Endothelial cell of umbilical vein (primary cell): ENCODE results near the gene MGAT4B. TPM values are rescaled to one million over a fixed set of nuclear protein-coding genes. Genes with fewer than 3 reads are reported as not detected.

Experiments
- BruUV-seq: library from RNA; stranded (reverse); fragments of 400-500 nt; replicated peaks from 2 replicates; lab custom pipeline; 2021; lab: Mats Ljungman, UMichigan
- CTCF ChIA-PET: fragments of 300-600, 350-600 bp; sonication (Branson Sonifier 250); formaldehyde crosslinking; loops from one replicate; lab custom pipeline; 2021; ENCODE audit warnings: antibody characterized with exemption, inconsistent platforms; lab: Charles Lee
- POLR2A ChIA-PET: fragments of 300-600, 350-600 bp; sonication (Branson Sonifier 250); formaldehyde crosslinking; loops from one replicate; lab custom pipeline; 2021; ENCODE audit warnings: antibody characterized with exemption, inconsistent platforms; lab: Charles Lee
- DNase-seq: peaks from one replicate; pipeline ENCODE4 v3.0.0-alpha.2; 2011; ENCODE audit warnings: low read depth, low spot score
- FAIRE-seq: peaks from 2 replicates; lab custom pipeline; 2011; peaks lifted over from hg19 to GRCh38; lab: Jason Lieb, UNC
- H2AFZ ChIP-seq: 2 replicates; pipeline ENCODE4 v1.6.0; 2012; ENCODE audit warnings: low read depth, low read length, control low read depth, inconsistent platforms
- H3K27ac ChIP-seq: 2 replicates; pipeline ENCODE4 v1.5.1; 2011; ENCODE audit warnings: low read depth, mild to moderate bottlenecking, control low read depth, low read length, moderate library complexity; ENCODE audit not compliant: insufficient read depth
- H3K27me3 ChIP-seq, 2 experiments: 2 replicates each; pipeline versions ENCODE4 v1.6.0 to v1.6.1; 2011; ENCODE audit warnings: low read length in 2 of 2, mixed read lengths in 1 of 2; ENCODE audit not compliant: control insufficient read depth in 2 of 2, insufficient read depth in 2 of 2
- H3K36me3 ChIP-seq, 2 experiments: 2 replicates in 1 of 2; 3 replicates in 1 of 2; pipeline ENCODE4 v1.5.1; 2011; ENCODE audit warnings: low read length in 2 of 2, mild to moderate bottlenecking in 1 of 2, moderate library complexity in 1 of 2; ENCODE audit not compliant: control insufficient read depth in 2 of 2, insufficient read depth in 2 of 2; ENCODE audit errors: extremely low read depth in 1 of 2
- H3K4me1 ChIP-seq: 3 replicates; pipeline ENCODE4 v1.5.1; 2011; ENCODE audit warnings: mild to moderate bottlenecking, low read length; ENCODE audit not compliant: control insufficient read depth, insufficient read depth; ENCODE audit errors: extremely low read depth
- H3K4me2 ChIP-seq: 2 replicates; pipeline ENCODE4 v1.6.1; 2011; ENCODE audit warnings: low read length, control low read depth, mixed read lengths; ENCODE audit not compliant: insufficient read depth
- H3K4me3 ChIP-seq, 3 experiments: fragments of 200-600 bp in 1 of 3; sonication (generic), shearing (Covaris generic) in 1 of 3; replicated peaks in 1 of 3; 2 replicates each; pipeline ENCODE4 v1.5.1; 2011 to 2016; ENCODE audit warnings: control low read depth in 3 of 3, low read length in 3 of 3, mild to moderate bottlenecking in 2 of 3, inconsistent platforms in 1 of 3, low read depth in 1 of 3, moderate library complexity in 1 of 3; ENCODE audit not compliant: insufficient read depth in 1 of 3
- H3K79me2 ChIP-seq: 2 replicates; pipeline ENCODE4 v1.6.0; 2012; ENCODE audit warnings: low read length, inconsistent platforms; ENCODE audit not compliant: control insufficient read depth, insufficient read depth
- H3K9ac ChIP-seq: replicated peaks from 2 replicates; pipeline ENCODE3; 2011; ENCODE audit warnings: low read length, control low read depth; ENCODE audit not compliant: insufficient read depth; ENCODE audit errors: extremely low read depth
- H3K9me1 ChIP-seq: replicated peaks from 3 replicates; pipeline ENCODE4 v1.6.0; 2011; ENCODE audit warnings: mild to moderate bottlenecking, low read length; ENCODE audit not compliant: control insufficient read depth, insufficient read depth; ENCODE audit errors: extremely low read depth
- H3K9me3 ChIP-seq: replicated peaks from 2 replicates; pipeline ENCODE4 v1.5.1; 2012; ENCODE audit warnings: low read length, inconsistent platforms; ENCODE audit not compliant: control insufficient read depth, insufficient read depth
- H4K20me1 ChIP-seq: replicated peaks from 2 replicates; pipeline ENCODE3; 2011; ENCODE audit warnings: mild to moderate bottlenecking, low read length; ENCODE audit not compliant: control insufficient read depth, insufficient read depth; ENCODE audit errors: extremely low read depth
- CTCF ChIP-seq, 2 donors: IDR thresholded peaks; 1 replicate in 1 of 2; 2 replicates in 1 of 2; pipeline ENCODE4 v1.5.1; 2011; ENCODE audit warnings: low read length in 2 of 2, mild to moderate bottlenecking in 2 of 2, moderate library complexity in 2 of 2, control low read depth in 1 of 2, inconsistent platforms in 1 of 2, low read depth in 1 of 2; ENCODE audit not compliant: insufficient read depth in 1 of 2; ENCODE audit errors: extremely low read depth in 1 of 2
- EZH2 ChIP-seq: IDR thresholded peaks from 2 replicates; pipeline ENCODE4 v1.6.1; 2012; ENCODE audit warnings: borderline replicate concordance, low read depth, mild to moderate bottlenecking, moderate library complexity, low read length, inconsistent platforms; ENCODE audit not compliant: severe bottlenecking
- FOS ChIP-seq: IDR thresholded peaks from 2 replicates; pipeline ENCODE4 v1.6.1; 2011; ENCODE audit warnings: mild to moderate bottlenecking, low read length, moderate library complexity, borderline replicate concordance; ENCODE audit not compliant: insufficient read depth
- GATA2 ChIP-seq: IDR thresholded peaks from 2 replicates; pipeline ENCODE4 v1.7.0; 2011; ENCODE audit warnings: low read depth, mild to moderate bottlenecking, moderate library complexity, mixed read lengths, low read length; ENCODE audit not compliant: insufficient read length, insufficient read depth
- JUN ChIP-seq: IDR thresholded peaks from 2 replicates; pipeline ENCODE4 v1.6.1; 2011; ENCODE audit warnings: borderline replicate concordance, low read depth; ENCODE audit not compliant: insufficient read length, insufficient read depth
- MAX ChIP-seq: IDR thresholded peaks from 2 replicates; pipeline ENCODE4 v1.6.1; 2011; ENCODE audit not compliant: insufficient read depth, insufficient read length
- MYC ChIP-seq: IDR thresholded peaks from one replicate; pipeline ENCODE4 v1.6.1; 2011; ENCODE audit warnings: mild to moderate bottlenecking, low read depth, low read length
- POLR2A ChIP-seq: IDR thresholded peaks from 2 replicates; pipeline ENCODE4 v1.6.1; 2012; ENCODE audit warnings: low read depth, mild to moderate bottlenecking, control low read depth, low read length
- POLR2AphosphoS5 ChIP-seq: IDR thresholded peaks from 2 replicates; pipeline ENCODE4 v1.6.1; 2012; ENCODE audit warnings: low read depth, mild to moderate bottlenecking, control low read depth, low read length, moderate library complexity; ENCODE audit not compliant: insufficient read depth
- dilution Hi-C: fragments of 300-500 bp; cut with MboI; formaldehyde crosslinking; loops from one replicate; pipeline ENCODE4 v1.15.0; 2019; ENCODE audit warnings: low sequenced_read_pairs; ENCODE audit not compliant: extremely low pct_ligation_motif_present
- intact Hi-C: fragments of 100-400 bp; cut with micrococcal nuclease; formaldehyde crosslinking; loops from one replicate; pipeline ENCODE4 v1.10.0; 2022
- polyA plus RNA-seq, 4 experiments: library from polyadenylated mRNA; depleted of rRNA in 3 of 4; stranded (reverse) in 3 of 4; unstranded in 1 of 4; fragments of >200 nt; gene quantifications; 2 replicates each; pipeline versions ENCODE4 v1.2.1 to v1.2.3, GENCODE V29; 2011 to 2012; ENCODE audit warnings: missing spikeins in 1 of 4
- total RNA-seq: library from RNA; stranded (reverse); gene quantifications from 2 replicates; pipeline ENCODE4 v1.2.3, GENCODE V29; 2021

Gene MGAT4B
- total and polyA plus RNA-seq, 2 donors (not counting 3 experiments of a cell fraction or from before 2014, with no cell fraction given) = 243 TPM

- intact Hi-C loops (no loop called here), dilution Hi-C loops (no loop called here)
- Histone ChIP-seq H3K4me3 (no peak overlapping the region), H4K20me1 (peaks cover under 1% of the 10 kb centered on the region), H3K9me1 (no peaks in the 10 kb centered on the region), H3K9ac (no peak overlapping the region), H3K4me2 (no peak overlapping the region), H2AFZ (no peak overlapping the region), H3K9me3 (no peaks in the 10 kb centered on the region), H3K27ac (no peak overlapping the region), H3K27me3 (no peaks in the 10 kb centered on the region), H3K36me3 (peaks cover 0 to 4% of the 10 kb centered on the region in 2 experiments), H3K79me2 (peaks cover 64% of the 10 kb centered on the region), H3K4me1 (no peaks in the 10 kb centered on the region)
- TF ChIP-seq GATA2 = no peak
- TF ChIP-seq MYC = no peak
- TF ChIP-seq POLR2A = no peak
- no peak for TF ChIP-seq EZH2
- no peak for TF ChIP-seq MAX
- TF ChIP-seq CTCF (IDR thresholded peaks at IDR 0.05; ENCODE audit: extremely low read depth in 1 of 2, insufficient read depth in 1 of 2, low read depth in 1 of 2, low read length in 2 of 2) = no peak
- TF ChIP-seq POLR2AphosphoS5 = no peak
- no peak for TF ChIP-seq JUN
- no peak for TF ChIP-seq FOS
- BruUV-seq = no TSS peak
- FAIRE-seq (no peak), DNase-seq (no peak)
- POLR2A ChIA-PET = interaction anchor here (0.7 kb wide), 1 partner anchor 8 kb away, joined by 5 read pairs; no protein-coding TSS in a partner anchor
- CTCF ChIA-PET = interaction anchor here (2.3 kb wide), 1 partner anchor 10 kb away, joined by 15 read pairs; no protein-coding TSS in a partner anchor
Measured at GRCh38 chr5:179753971-179754370, 52.7 kb downstream of the MGAT4B start.
